Esophagus mucosa (tissue), 1 donor: Measurements from ENCODE around the gene C12orf43. TPM values are rescaled to one million over a fixed set of nuclear protein-coding genes. Genes with fewer than 3 reads are reported as not detected.

ENCODE experiments used
- total RNA-seq: library from RNA; stranded (reverse); gene quantifications from one replicate; pipeline ENCODE4 v1.2.4, GENCODE V29; 2023
- donor health status: DM: yes; HTN: yes; CAD: no.

C12orf43 gene
- total RNA-seq, 1 donor from 2014 or later = 7.9 TPM

Other genes starting within 250 kb of the C12orf43 start
- 85.8 TPM for gene SPPL3, start 112.1 kb downstream of the C12orf43 start, total RNA-seq
- gene HNF1A, start 37.9 kb downstream of the C12orf43 start, total RNA-seq = not detected
- 5.9 TPM for gene OASL, start 22.8 kb upstream of the C12orf43 start, total RNA-seq
- gene P2RX7, start 116.4 kb upstream of the C12orf43 start, total RNA-seq = 4.1 TPM
- gene P2RX4, start 193.6 kb upstream of the C12orf43 start, total RNA-seq = 5.0 TPM